GM12892 (cell line): ENCODE measurements around the gene DRC7.
A peak's percentile ranks its signal among the peaks of the same experiment; 100 is the strongest.

Experiments
- POLR2A ChIP-seq: IDR thresholded peaks from 2 replicates; pipeline ENCODE4 v1.6.1; 2011; ENCODE audit warnings: low read depth, low read length, control low read depth
- POLR2AphosphoS5 ChIP-seq: IDR thresholded peaks from 2 replicates; pipeline ENCODE4 v1.6.1; 2011; ENCODE audit warnings: low read depth, low read length, control low read depth
- TAF1 ChIP-seq: IDR thresholded peaks from 2 replicates; pipeline ENCODE4 v1.6.1; 2011; ENCODE audit warnings: low read depth, mild to moderate bottlenecking, control low read depth, low read length, borderline replicate concordance

DNA sequence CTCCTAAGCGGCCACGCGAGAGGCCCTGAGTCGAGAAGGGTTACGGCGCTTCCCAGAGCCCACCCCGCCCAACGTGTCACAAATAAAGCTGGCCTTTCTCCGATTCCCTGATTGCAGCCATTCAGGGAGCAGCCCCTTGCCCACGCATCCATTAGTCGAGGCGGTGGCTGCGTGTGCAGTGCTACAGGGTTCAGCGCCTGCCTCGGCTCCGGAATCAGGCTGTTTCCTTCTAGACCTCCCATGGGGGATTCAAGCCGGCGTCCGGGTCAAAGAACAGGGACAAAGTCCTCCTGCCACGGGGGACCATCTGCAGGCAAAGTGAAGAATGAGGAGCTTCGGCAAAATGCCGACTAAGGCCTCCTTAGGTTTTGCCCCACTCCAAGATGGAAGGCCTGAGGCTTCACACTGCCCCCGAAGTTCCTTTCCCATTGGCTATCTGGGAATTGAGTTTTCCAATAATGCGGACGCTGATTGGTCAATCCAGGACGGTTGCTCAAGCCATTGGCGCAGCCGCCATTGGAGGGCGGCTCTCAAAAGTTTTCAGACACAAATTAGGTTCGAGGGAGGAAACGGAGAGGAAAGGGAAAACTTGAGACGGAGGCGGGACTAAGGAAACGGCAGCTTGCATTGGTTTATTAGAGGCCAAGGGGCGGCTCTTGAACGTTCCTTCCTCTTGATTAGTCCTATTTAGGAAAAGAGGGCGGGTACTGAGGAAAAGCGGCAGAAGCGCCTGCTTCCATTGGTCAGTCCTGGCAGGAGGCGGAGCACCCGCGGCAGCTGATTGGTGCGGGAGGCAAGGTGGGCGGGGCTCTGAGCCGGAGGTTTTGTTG is 40.5 kb downstream of the DRC7 start:
- TF ChIP-seq POLR2A: peak; percentile 67
- peak; percentile 76 for TF ChIP-seq POLR2AphosphoS5
- TF ChIP-seq TAF1: peak; percentile 65
